Uterus (tissue), 2 donors: ENCODE results near the gene LMAN2.

Experiments
- POLR2A ChIP-seq, 2 donors: fragments of 450-650 bp; IDR thresholded peaks; one replicate each; pipeline ENCODE4 v1.6.1; 2016; ENCODE audit warnings: antibody characterized with exemption in 2 of 2, mild to moderate bottlenecking in 1 of 2, moderate library complexity in 1 of 2
- TF ChIP-seq, protein P1 (sequence below), 4 experiments: fragments of 200-600 bp in 2 of 4; fragments of 450-650 bp in 2 of 4; sonication (generic) in 2 of 4; IDR thresholded peaks; one replicate each; pipeline ENCODE4 v1.5.1; 2016 to 2019; ENCODE audit warnings: antibody characterized with exemption in 4 of 4, mild to moderate bottlenecking in 2 of 4, moderate library complexity in 1 of 4

DNA sequence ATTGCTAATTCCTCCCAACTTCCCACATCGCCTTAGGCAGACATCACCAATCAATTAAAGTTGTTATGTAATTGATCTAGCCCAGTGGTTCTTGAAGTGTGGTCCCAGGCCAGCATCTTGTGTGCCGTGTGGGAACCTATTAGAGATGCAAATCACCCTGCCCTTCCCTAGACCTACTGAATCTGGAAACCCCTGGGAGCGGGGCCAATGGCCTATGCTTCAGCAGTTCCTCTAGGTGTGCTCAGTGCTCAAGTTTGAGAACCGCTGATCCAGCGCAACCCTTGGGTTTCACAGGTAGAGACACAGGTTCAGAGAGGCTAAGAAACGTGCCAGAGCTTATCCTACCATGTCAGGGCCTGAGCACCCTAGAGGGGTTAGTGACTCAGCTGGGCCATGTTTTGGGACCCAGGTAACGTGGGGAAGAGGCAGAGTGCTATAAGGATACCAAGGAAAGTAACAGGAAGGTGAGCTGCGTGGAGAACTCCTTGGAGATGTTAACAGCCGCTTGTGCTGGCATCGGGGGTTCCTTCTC, 37.1 kb upstream of the LMAN2 start:
- TF ChIP-seq, protein P1, sequence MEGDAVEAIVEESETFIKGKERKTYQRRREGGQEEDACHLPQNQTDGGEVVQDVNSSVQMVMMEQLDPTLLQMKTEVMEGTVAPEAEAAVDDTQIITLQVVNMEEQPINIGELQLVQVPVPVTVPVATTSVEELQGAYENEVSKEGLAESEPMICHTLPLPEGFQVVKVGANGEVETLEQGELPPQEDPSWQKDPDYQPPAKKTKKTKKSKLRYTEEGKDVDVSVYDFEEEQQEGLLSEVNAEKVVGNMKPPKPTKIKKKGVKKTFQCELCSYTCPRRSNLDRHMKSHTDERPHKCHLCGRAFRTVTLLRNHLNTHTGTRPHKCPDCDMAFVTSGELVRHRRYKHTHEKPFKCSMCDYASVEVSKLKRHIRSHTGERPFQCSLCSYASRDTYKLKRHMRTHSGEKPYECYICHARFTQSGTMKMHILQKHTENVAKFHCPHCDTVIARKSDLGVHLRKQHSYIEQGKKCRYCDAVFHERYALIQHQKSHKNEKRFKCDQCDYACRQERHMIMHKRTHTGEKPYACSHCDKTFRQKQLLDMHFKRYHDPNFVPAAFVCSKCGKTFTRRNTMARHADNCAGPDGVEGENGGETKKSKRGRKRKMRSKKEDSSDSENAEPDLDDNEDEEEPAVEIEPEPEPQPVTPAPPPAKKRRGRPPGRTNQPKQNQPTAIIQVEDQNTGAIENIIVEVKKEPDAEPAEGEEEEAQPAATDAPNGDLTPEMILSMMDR (IDR thresholded peaks at IDR 0.05): no peak
- no peak for TF ChIP-seq POLR2A (IDR thresholded peaks at IDR 0.05)
